Stimulated activated CD4-positive, alpha-beta T cell treated with anti-CD3 and anti-CD28 coated beads, Interleukin-2, amount 100 ng/mL, for 48 hours (primary cell): ENCODE results near the gene BICDL2.
A peak's percentile ranks its signal among the peaks of the same experiment; 100 is the strongest.

ENCODE experiments used
- DNase-seq, 2 donors: peaks; one replicate each; pipeline ENCODE4 v3.0.0-alpha.2; 2020

Gene BICDL2

DNA sequence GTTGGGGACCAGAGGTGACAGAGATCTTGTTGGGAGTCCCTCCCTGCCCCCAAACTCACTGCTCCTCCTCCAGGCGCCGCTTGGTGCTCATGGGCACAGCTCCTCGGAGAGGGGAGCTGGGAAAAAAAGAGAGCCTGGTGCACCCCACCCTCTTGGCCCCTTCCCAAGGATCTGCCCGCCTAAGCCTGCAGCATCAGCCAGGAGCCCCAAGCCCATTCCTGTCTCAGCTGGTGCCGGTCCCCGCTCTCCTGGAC is 13.4 kb downstream of the BICDL2 start:
- DNase-seq: no peak

DNA sequence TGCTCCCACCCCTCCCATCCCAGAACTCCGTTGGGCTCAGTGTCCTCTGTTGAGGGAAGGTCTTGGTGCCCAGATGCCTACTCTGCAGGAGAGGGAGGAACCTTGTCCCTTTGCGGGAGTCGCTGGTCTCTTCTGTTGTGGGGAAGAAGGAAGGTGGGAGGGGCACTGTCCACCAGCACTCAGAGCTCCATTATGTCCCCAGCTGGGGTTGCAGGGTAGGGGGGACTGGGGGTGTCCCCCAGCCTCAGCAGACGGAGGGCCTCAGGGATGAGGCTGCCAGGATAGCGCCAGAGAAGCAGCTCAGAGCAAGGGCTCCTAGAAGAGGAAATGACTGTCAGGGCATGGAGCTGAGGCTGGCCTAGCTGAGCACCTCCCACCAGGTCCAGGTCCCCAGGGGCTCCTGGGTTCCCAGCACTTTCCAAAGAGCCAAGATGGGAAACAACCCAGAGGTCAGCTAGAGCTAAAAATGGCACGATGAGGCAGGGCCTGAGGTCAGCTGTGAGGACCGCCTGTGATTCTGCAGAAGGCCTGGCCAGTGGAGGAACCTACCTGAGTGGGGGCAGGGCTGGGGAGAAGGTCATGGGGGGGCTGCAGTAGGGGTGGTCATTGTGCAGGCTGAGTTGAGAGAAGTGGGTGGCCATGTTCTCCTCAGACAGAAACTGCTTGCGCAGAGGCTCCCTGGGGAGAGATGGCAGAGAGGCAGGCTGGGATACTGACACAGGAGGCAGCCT is 13.9 kb downstream of the BICDL2 start:
- no peak for DNase-seq

DNA sequence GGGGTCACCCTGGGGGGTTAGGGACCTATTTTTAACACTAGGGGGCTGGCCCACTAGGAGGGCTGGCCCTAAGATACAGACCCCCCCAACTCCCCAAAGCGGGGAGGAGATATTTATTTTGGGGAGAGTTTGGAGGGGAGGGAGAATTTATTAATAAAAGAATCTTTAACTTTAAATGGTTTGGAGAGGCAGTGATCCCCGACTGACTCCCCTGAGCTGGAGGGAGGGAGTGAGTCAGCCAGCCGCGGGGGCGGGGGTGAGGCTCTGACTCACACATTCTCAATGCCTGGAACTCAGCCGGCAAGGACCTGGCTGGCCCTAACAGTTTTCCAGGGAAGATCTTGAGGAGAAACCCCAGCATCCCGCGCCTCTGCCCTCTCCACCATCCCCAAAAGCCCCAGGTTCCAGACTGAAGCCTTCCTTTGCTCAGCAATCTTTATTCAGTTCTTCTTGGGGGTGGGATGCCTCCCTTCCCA is 14.5 kb downstream of the BICDL2 start:
- peak; percentile 85 to 87 for DNase-seq

DNA sequence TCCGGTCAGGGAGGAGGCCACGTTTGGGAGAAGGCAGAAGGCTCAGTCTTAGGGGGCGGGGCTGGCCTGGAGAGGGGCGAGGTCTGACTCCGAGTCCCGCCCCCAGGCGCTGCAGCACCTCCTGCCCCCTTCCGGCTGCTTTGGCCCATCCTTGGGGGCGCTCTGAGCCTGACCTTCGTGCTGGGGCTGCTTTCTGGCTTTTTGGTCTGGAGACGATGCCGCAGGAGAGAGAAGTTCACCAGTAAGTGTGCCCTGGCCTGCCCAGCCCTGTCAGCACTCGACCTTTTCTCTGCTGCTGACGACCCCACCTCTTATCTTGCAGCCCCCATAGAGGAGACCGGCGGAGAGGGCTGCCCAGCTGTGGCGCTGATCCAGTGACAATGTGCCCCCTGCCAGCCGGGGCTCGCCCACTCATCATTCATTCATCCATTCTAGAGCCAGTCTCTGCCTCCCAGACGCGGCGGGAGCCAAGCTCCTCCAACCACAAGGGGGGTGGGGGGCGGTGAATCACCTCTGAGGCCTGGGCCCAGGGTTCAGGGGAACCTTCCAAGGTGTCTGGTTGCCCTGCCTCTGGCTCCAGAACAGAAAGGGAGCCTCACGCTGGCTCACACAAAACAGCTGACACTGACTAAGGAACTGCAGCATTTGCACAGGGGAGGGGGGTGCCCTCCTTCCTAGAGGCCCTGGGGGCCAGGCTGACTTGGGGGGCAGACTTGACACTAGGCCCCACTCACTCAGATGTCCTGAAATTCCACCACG is 15.1 kb downstream of the BICDL2 start:
- DNase-seq: peak; percentile 76 to 79

DNA sequence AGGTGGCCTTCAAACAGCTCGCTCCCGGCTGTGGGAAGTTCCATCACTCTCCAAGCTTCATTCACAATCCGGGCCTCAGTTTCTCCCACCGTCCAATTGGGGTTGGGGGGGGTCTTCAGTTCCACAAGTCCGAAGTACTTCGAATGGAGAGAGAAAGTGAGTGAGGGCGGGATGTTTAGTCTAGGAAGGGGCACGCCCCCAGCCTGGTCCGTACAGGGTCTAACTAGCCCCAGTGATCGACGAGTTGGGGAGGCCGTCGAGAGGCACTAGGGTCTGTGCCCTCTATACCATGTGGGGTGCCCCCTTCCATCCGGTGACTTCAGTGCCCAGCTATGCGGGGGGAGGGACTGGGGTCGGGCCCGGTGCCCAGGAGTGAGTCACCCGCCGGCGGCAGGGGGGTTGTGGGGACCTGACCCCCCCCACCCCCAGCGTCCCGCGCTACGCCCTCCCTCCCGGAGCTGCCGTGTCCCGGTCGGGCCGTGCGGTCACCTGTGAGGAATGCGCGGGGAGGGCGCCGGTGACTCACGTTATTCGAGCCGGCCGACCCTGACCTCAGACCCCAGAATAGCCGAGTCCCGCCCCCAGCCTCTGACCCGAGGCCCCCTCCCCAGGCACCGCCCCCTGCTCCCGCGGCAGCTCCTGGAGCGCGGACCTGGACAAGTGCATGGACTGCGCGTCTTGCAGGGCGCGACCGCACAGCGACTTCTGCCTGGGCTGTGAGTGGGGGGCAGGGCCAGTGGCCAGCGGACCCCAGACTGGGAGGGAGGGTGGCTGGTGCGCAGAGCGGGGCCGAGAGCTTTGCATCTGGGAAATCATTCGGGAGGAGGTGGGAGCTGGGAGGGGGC is 15.9 kb downstream of the BICDL2 start:
- peak in 1 of 2 donors; percentile 26 for DNase-seq

DNA sequence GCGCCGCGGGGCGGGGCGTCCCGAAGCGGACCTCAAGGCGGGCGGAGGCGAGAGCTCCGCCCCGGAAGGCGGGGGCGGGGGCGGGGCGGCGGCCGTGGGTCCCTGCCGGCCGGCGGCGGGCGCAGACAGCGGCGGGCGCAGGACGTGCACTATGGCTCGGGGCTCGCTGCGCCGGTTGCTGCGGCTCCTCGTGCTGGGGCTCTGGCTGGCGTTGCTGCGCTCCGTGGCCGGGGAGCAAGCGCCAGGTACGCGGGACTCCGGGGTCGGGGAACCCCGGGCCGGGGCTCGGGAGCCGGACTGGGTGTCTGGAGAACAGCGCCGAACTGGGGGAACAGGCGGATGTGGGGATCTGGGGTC is 16.5 kb downstream of the BICDL2 start, which contains the start of gene TNFRSF12A:
Gene TNFRSF12A, plus strand, starts transcription at position 122 of the 357 bp plus-strand sequence. Its CDS starts 30 bp downstream, at position 152.
- peak; percentile 61 to 67 for DNase-seq

DNA sequence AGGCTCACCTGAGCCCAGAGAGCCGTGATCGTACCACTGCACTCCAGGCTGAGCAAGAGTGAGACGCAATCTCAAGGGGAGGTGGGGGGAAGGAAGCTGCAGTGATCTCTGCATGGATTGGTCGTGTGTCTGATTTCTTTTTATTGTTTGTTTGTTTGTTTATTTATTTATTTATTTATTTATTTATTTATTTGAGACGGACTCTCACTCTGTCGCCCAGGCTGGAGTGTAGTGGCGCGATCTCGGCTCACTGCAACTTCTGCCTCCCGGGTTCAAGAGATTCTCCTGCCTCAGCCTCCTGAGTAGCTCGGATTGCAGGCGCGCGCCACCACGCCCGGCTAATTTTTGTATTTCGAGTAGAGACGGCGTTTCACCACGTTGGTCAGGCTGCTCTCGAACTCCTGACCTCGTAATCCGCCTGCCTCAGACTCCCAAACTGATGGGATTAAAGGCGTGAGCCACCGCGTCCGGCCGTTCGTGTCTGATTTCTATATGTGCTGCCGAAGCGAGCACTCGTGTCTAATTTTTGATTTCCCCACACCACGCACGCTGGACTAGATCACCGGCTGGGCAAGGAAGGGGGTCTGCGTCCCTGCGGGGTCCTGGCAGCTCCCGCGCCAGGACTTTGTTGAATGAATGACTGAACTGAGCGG is 17.0 kb downstream of the BICDL2 start:
- DNase-seq: no peak

DNA sequence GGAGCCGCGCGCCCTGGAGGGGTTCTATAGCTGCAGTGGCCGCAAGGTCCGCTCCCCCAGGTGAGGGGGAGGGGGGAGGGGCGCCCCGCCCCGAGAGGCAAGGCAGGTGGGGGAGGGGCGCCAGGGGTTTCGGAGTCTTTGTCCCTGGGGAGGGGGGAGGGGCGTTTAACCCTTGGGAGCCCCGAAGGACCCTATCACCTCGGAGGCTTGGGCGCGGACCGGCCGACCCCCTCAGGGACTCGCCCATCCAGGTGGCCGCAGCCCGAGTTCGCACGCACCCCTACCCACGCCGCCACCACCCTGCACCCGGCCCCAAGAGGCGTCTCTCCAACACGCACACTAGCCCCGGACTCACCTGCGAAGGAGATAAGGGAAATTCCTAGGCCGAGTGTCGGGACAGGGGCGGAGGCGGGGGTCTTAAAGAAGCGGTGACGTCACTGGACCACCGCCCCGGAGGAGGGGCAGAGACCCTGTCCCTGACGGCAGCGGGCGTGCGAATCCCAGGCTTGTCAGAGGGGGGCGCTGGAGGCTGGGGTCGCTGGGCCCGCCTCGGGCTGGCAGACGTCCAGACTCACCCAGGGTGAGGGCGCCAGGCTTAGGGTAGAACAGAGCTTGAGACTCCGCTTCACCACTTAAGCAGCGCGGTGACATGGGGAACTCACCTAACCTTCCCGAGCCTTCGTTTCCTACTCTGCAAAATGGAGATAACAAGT is 18.8 kb downstream of the BICDL2 start, which contains the start of gene CLDN6:
Gene CLDN6, minus strand, starts transcription at position 390 of the 713 bp plus-strand sequence. CDS start 2,162 bp downstream, outside the sequence.
- peak in 1 of 2 donors; percentile 55 for DNase-seq

DNA sequence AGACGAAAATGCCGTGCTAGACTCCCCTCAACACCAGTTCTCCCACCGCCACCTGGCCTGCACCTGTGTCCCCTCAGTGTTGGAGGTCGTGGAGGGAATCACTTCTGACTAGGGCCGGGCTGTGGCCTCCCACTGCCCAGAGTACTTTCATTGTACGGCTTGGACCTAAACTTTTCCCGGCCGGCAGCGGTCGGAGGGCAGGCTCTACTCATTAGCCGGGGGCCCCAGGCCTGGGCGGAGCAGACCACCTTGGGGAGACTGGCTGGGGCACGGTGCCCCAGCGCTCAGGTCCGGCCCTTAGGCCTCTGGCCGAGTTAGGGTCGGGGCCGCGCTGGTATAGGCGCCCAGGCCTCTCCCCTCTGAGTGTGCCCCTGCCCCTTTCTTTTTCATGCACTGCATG is 19.4 kb downstream of the BICDL2 start:
- no peak for DNase-seq

DNA sequence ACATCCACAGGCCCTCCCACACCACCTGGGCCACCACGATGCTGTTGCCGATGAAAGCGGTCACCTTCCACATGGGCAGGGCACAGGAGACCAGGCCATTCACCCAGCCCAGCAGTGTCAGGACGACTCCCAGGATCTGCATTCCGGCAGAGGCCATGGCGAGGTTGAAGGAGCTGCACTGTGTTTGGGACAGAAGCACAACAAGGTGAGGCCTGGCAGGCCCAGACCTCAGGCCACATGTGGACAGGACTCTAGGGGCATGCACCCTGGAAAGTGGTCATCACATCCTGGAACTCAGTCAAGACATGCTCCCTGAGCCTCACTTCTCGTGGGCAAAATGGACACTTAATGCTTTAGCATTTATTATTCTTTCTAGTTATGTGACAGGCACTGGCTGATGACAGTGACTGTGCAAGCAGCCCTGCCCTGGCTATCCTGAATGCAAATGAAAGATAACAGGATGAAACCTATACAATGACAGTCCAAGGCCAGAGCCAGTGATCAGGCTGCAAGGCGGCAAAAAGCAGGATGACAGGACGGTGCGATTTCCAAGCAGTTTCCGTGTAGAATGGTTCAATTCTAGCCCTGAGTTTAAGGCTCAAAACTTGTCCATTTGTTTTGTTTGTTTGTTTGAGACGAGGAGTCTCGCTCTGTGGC is 20.8 kb downstream of the BICDL2 start:
- DNase-seq: no peak

DNA sequence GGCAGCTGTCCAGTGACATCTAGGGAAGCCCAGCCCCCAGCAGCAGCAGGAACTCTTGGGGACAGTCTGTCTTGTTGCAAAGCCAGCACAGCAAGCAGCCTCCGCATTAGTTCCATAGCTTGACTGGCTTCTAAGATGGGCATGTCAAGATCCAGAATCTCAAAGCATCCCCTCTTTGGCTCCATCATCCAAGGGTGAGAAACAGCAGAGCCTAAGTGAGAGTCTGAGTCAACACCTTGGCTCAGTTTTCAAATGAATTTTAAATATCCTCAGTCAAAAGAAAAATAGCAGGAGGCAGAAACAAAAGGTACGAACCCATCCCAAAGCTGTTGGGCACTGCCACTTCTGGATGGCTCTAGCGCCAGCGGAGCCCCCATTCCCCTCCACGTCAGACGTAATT is 21.8 kb downstream of the BICDL2 start:
- DNase-seq: no peak

DNA sequence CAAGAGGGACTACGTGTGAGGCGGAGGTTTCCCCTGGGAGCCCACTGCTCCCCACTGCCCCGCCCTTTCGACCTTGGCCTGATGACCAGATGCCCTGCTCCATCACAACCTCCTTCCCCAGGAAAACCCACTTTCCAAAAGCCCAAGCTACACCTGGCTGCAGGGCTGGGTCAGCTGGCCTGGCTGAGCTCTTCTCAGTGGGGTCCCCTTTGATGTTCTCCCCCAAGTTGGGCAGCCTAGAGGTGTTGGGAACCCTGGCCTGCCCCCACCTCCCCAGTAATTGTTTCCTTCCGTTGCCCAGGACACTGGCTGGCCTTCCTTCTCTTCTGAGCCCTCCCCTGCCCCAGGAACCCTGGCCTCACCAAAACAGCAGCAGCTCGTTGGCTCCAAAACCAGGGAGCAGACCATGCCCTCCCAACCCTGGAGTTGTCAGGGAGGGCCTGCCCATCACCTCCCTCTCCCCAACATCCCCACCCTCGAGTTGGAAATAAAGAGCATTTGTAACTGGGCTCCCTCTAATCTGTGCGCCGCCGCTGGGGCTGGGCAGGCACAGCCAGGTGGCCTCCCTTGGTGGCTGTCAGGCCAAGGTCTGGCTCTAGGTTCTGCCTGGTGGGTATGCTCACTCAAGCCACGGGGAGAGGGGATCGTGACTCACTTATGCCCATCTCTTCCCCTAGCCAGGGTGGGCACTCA is 22.6 kb downstream of the BICDL2 start:
- DNase-seq: no peak

DNA sequence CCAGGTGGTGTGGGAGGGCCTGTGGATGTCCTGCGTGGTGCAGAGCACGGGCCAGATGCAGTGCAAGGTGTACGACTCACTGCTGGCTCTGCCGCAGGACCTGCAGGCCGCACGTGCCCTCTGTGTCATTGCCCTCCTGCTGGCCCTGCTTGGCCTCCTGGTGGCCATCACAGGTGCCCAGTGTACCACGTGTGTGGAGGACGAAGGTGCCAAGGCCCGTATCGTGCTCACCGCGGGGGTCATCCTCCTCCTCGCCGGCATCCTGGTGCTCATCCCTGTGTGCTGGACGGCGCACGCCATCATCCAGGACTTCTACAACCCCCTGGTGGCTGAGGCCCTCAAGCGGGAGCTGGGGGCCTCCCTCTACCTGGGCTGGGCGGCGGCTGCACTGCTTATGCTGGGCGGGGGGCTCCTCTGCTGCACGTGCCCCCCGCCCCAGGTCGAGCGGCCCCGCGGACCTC is 23.2 kb downstream of the BICDL2 start:
- DNase-seq: no peak

DNA sequence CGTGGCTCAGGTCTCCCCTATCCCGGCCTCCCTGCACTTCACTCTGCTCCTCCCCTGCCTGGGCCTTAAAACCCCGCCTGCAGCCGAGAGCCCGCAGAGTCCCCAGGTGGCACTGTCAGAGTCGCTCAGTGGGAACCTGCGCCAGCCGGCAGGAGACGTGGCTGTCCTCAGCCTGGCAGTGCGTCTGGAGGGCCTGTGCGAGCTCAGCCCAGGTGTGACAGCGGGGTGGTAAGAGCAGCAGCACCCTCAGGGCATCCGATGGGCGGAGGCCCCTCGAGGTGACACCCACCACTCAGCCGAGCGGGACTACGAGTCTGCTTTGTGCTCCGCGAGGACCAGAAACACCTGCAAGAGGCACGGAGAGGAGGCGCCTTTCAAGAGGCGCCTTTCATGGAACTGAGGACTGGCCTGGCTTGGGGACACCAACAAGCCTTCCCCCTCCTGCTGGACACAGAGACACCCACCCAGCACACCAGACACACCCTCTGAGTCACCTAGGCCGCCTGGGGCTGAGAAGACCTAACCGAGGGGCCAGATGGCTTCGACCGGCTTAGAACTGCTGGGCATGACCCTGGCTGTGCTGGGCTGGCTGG is 23.8 kb downstream of the BICDL2 start, which contains the start of gene CLDN9:
Gene CLDN9, plus strand, starts transcription at position 96 of the 593 bp plus-strand sequence. Its CDS starts 440 bp downstream, at position 536.
- DNase-seq: no peak

DNA sequence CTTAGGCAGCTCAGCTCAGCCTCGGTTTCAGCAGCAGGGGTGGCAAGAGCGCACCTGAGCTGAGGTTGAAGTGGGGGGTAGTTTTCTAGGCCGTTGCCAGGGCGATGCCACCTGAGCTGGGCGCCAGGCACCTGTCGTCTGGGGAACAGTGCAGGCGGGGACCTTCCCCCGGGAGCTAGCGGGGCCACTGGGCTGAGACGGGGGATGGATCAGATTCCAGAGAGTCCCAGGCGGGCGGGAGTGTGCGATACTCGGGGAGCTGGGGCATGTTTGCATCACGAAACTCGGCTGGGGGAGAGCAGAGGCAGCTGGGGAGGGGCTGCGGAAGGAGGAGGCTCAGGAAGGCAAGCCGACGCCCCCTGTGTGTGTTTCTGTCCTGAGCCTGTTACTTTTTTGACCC is 24.5 kb downstream of the BICDL2 start:
- DNase-seq: no peak

DNA sequence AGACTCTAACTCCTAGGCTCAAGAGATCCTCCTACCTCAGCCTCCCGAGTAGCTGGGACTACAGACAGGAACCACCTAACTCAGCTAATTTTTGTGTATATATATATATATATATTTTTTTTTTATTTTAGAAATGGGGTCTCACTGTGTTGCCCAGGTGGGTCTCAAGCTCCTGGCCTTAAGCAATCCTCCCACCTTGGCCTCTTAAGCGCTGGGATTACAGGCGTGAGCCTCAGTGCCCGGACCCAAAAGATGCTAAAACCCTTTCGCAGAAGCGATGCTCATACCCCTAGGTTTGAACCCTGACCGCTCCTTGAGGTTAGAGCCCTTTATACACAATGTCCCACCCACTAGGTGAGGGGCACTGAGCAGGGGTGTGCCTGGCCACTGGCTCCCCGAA is 26.2 kb downstream of the BICDL2 start:
- DNase-seq: no peak

DNA sequence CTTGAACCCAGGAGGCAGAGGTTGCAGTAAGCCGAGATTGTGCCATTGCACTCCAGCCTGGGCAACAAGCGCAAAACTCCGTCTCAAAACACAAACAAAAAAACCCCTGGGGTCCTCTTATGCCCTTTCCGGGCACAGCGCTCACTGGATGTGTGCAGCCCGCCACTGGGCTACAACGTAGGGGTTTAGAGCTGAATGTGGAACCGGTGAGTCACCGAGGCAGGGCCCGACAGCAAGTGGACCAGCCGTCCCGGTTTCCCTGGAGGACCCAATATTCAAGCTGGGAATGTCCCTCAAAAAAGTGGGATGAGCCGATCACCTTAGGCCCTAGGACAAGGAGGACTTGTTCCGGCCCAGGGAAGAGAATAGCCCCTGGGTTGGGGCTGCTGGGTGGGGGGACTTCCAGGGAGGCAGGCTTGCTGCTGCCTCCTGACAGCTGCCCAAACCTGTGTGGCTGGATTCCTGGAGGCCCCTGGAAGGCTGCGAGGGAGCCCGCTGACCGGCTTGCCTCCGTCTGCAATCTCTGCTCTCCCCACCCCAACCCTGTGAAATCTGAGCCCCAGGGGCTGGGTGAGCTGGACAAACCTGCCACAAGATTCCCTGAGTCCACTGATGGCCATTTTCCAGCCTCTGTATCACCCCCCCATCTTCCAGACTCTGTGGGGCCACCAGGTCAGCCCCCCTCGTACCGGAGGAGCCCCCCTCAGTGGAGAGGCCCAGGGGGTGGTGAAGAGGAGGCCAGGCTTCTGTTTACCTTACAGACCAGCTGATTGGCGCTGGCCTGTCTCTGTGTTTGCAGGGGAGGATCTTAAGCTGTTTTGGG is 27.0 kb downstream of the BICDL2 start:
- DNase-seq: no peak

DNA sequence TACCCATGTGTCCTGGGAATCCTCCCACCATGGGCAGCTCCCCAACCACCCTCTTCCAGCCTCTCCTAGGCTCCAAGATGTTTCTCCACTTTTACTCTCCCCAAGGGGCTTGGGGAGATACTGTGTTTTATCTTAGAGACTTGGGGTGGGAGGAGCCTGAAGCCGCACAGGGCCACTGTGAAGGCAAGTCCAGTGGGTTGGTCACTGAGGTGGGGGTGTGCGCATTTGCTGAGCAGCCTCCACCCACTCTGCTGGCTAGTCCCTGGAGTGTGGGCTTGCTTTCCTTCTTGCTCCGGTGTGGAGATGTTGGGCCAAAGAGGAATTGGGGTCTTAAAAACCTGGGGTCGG is 28.1 kb downstream of the BICDL2 start:
- no peak for DNase-seq

DNA sequence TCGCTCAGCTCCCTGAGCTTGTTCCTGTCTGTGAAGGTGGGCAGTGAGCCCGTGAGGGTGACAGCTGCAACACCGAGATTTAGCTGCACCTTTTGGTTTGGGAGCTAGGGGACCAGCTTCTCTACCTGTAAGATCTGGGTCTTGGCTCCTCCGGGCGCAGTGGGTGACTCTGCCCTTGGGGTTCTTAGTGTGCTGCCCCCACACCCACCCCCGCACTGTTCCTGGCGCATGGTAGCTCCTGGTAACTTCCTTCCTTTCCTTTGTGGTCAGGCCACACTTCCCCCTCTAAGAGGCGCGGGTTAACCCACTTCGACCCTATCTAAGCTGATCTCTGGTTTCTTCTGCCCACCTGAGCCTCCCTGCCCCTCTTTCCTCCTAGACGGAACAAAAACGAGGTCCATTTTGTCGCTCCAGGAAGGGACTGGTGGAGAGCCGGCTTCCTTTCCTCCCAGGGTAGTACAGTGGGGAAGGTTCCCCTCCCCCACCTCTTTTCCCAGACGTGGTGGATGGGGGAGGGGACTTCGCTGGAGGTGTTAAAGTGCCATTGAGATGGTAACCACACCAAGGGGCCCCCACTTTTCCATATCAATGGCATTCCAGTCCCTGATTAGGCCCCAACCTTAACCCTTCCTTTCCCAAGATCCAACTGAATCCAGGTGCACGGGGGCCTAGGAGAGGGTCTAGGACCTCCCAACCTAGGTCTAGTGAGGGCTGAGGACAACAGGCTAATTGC is 28.6 kb downstream of the BICDL2 start:
- no peak for DNase-seq
